Glutamatergic neuron (in vitro differentiated cells): Measurements from ENCODE around the gene SLC41A1. TPM values are rescaled to one million over a fixed set of nuclear protein-coding genes. Genes with fewer than 3 reads are reported as not detected.

Experiments used
- DNase-seq: peaks from one replicate; pipeline ENCODE4 v3.0.0; 2022
- H3K27ac Mint-ChIP-seq: one replicate; pipeline ENCODE4 v1.8.0; 2020; ENCODE audit warnings: mild to moderate bottlenecking, mixed read lengths, inconsistent platforms; ENCODE audit not compliant: unreplicated experiment
- H3K27me3 Mint-ChIP-seq: one replicate; pipeline ENCODE4 v1.8.0; 2020; ENCODE audit warnings: mild to moderate bottlenecking, moderate library complexity, mixed read lengths, inconsistent platforms; ENCODE audit not compliant: unreplicated experiment
- H3K36me3 Mint-ChIP-seq: one replicate; pipeline ENCODE4 v1.8.0; 2020; ENCODE audit warnings: mild to moderate bottlenecking, mixed read lengths, inconsistent platforms; ENCODE audit not compliant: unreplicated experiment
- H3K4me1 Mint-ChIP-seq: one replicate; pipeline ENCODE4 v1.8.0; 2020; ENCODE audit warnings: mild to moderate bottlenecking, low read depth, mixed read lengths, inconsistent platforms; ENCODE audit not compliant: unreplicated experiment
- H3K4me3 Mint-ChIP-seq: one replicate; pipeline ENCODE4 v1.8.0; 2020; ENCODE audit warnings: mild to moderate bottlenecking, mixed read lengths, inconsistent platforms; ENCODE audit not compliant: unreplicated experiment
- H3K9me3 Mint-ChIP-seq: one replicate; pipeline ENCODE4 v1.8.0; 2020; ENCODE audit warnings: mild to moderate bottlenecking, moderate library complexity, mixed read lengths, inconsistent platforms; ENCODE audit not compliant: unreplicated experiment
- total RNA-seq: library from RNA; stranded (reverse); fragmentation: NEBNext Ultra II Directional; extraction: Animal tissue kit (Norgen Biotek cat#: 25700); gene quantifications from one replicate; pipeline ENCODE4 v1.2.1, GENCODE V29; 2021; ENCODE audit not compliant: unreplicated experiment
- TF ChIP-seq, protein P1 (sequence below): fragments of 200-600 bp; sonication (generic); IDR thresholded peaks from one replicate; pipeline ENCODE4 v1.5.0; 2021; ENCODE audit not compliant: partially characterized antibody, unreplicated experiment

Gene SLC41A1
- total RNA-seq, 1 donor from 2014 or later: 6.2 TPM

DNA sequence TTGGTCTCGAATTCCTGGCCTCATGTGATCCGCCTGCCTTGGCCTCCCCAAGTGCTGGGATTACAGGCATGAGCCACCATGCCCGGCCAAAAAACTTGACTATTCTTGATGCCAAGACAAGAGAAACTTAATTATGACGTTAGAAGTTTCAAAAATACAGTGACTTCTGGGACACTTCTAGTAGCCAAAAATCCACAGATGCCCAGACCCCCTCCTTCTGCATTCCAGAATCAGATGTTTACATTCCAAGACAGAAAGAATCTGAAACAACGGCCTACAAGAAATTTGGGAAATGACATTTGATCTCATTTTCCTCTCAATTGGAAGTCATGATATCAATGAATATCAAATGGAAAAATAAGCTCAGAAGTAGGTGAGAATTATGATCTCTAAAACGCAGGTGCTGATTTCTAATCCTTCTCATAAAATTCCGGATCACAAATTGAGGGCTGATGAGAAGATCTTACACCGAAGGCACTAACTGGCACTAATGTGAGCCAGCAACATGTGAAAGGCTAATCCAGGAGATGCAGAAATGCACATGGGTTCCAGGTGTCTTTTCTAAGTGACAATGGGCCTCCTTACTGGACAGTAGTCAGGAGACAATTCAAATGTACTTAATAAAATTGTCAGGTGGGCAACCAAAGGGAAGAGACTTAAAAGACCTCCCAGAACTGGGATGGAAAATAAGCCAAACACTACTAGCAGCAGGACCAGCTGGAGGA lies 43.2 kb downstream of the SLC41A1 start:
- no peak for DNase-seq
- Mint-ChIP-seq H3K36me3 (no peaks in the 10 kb centered on the region), H3K4me1 (no peaks in the 10 kb centered on the region), H3K27ac (no peak overlapping the region), H3K9me3 (no peaks in the 10 kb centered on the region), H3K4me3 (no peak overlapping the region), H3K27me3 (peaks cover 10% of the 10 kb centered on the region)
- TF ChIP-seq, protein P1, sequence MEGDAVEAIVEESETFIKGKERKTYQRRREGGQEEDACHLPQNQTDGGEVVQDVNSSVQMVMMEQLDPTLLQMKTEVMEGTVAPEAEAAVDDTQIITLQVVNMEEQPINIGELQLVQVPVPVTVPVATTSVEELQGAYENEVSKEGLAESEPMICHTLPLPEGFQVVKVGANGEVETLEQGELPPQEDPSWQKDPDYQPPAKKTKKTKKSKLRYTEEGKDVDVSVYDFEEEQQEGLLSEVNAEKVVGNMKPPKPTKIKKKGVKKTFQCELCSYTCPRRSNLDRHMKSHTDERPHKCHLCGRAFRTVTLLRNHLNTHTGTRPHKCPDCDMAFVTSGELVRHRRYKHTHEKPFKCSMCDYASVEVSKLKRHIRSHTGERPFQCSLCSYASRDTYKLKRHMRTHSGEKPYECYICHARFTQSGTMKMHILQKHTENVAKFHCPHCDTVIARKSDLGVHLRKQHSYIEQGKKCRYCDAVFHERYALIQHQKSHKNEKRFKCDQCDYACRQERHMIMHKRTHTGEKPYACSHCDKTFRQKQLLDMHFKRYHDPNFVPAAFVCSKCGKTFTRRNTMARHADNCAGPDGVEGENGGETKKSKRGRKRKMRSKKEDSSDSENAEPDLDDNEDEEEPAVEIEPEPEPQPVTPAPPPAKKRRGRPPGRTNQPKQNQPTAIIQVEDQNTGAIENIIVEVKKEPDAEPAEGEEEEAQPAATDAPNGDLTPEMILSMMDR: no peak

DNA sequence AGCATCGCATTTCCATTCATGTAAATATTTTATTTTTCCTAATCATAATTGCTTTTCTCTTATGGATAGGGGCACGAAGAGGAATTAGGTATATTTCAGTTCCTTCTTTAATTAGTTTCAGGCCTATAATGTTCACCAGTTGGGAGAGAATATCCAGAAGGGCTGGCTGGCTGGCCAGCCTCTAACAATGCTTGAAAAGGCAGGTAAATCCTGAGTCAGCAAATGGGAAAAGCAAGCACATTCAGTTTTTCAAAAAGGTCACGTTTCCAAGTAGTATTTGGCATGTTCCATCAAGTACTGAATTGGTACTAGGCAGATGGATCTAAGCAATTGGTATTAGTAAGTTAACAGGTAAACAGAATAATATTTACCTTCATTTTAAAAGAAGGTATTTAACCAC lies 45.8 kb downstream of the SLC41A1 start:
- Mint-ChIP-seq H3K9me3 (no peaks in the 10 kb centered on the region), H3K27ac (no peak overlapping the region), H3K4me3 (no peak overlapping the region)

DNA sequence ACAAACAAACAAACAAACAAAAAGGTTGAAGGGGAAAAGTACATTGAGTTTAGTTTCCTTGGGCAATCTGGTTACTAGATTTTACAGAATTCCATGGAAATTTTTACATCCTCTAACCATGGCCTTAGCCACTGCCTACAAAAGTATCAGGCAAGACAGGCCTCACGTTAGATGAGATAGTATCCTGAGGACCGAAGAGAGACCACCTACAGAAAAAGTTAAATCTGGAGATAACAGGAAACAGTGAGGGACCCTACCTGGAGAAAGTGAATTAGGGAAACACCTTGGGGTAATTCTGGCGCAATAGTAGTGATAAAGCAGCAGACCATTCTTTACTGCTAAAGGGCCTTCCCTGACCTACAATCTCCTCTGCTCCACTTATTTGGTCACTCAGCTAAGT lies 46.4 kb downstream of the SLC41A1 start:
- TF ChIP-seq, protein P1: no peak
- no peak overlapping the region for H3K27ac Mint-ChIP-seq
- peaks cover 3% of the 10 kb centered on the region for H3K27me3 Mint-ChIP-seq
- no peak overlapping the region for H3K4me3 Mint-ChIP-seq
- H3K4me1 Mint-ChIP-seq: no peaks in the 10 kb centered on the region
- DNase-seq: no peak
- no peaks in the 10 kb centered on the region for H3K36me3 Mint-ChIP-seq
- H3K9me3 Mint-ChIP-seq: no peaks in the 10 kb centered on the region

More for the DNA sequence above, 45.8 kb downstream of the SLC41A1 start:
- no peaks in the 10 kb centered on the region for H3K4me1 Mint-ChIP-seq
- peaks cover 4% of the 10 kb centered on the region for H3K27me3 Mint-ChIP-seq
- DNase-seq: no peak
- TF ChIP-seq, protein P1: no peak
- H3K36me3 Mint-ChIP-seq: no peaks in the 10 kb centered on the region

DNA sequence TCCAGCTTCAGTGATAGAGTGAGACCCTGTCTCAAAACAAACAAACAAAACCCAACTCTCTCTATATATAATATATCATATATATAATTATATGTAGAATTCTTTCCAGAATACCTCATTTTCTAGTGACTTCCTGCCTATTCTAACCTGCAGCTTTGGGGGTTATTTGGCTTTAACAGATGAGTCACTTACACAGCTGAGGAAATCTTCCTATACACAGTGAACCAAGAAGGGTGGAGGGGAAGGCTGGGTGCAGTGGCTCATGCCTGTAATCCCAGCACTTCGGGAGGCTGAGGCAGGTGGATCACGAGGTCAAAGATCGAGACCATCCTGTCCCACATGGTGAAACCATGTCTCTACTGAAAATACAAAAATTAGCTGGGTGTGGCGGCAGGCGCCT lies 47.0 kb downstream of the SLC41A1 start:
- no peaks in the 10 kb centered on the region for H3K36me3 Mint-ChIP-seq
- TF ChIP-seq, protein P1: no peak
- H3K9me3 Mint-ChIP-seq: no peaks in the 10 kb centered on the region
- H3K27ac Mint-ChIP-seq: no peak overlapping the region
- no peaks in the 10 kb centered on the region for H3K4me1 Mint-ChIP-seq
- H3K4me3 Mint-ChIP-seq: no peak overlapping the region
- H3K27me3 Mint-ChIP-seq: peaks cover 3% of the 10 kb centered on the region
- no peak for DNase-seq

DNA sequence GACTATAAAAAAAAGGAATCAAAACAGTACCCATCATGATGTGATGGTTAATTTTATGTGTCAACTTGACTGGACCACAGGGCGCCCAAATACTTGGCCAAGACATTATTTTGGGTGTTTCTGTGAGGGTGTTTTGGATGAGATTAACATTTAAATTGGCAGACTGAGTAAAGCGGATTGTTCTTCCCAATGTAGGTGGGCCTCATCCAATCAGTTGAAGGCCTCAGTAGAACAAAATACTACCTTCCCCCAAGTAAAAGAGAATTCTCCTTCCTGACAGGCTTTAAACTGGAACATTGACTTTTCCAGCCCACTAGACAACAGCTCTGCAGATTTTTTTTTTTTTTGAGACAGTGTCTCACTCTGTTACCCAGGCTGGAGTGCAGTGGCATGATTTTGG lies 48.4 kb downstream of the SLC41A1 start:
- TF ChIP-seq, protein P1: no peak
- peaks cover 3% of the 10 kb centered on the region for H3K27me3 Mint-ChIP-seq
- no peak overlapping the region for H3K27ac Mint-ChIP-seq
- no peaks in the 10 kb centered on the region for H3K36me3 Mint-ChIP-seq
- DNase-seq: no peak
- no peaks in the 10 kb centered on the region for H3K9me3 Mint-ChIP-seq
- no peak overlapping the region for H3K4me3 Mint-ChIP-seq
- no peaks in the 10 kb centered on the region for H3K4me1 Mint-ChIP-seq
